ENCODE data around the gene RAB40AL. TPM values are rescaled to one million over a fixed set of nuclear protein-coding genes. Genes with fewer than 3 reads are reported as not detected.
A peak's percentile ranks its signal among the peaks of the same experiment; 100 is the strongest.
"Not testable (repeated sequence)": the region's sequence is repeated elsewhere in the genome, so short reads cannot be mapped to it uniquely, and the experiment has no call there.

The RAB40AL gene
- total RNA-seq (1 to 10 TPM in 1 of 2 donors, under 1 TPM in 1; 0.59 to 1.3 TPM), polyA plus RNA-seq (ENCODE audit: insufficient read length in 2 of 2) (not detected)
- long read RNA-seq, donor 1, result 0 reads
- long read RNA-seq, donor 2, result 0 reads
- long read RNA-seq, donor 3, result 0 reads
- long read RNA-seq, donor 4, result 0 reads

GRCh38 chrX:102936972-102937371 lies at the start of gene RAB40AL:
Gene RAB40AL, plus strand, starts transcription at chrX:102937272. Its CDS starts 47 bp downstream, at chrX:102937319.
- 70% methylated on average over 13 of the region's 15 CpGs for WGBS (ENCODE audit: insufficient coverage)
- not testable (repeated sequence) for H3K4me1 ChIP-seq (ENCODE audit: control insufficient read depth, insufficient read depth, low read length)

GRCh38 chrX:102887687-102888086 lies 49.4 kb upstream of the RAB40AL start:
- no peak for DNase-seq (ENCODE audit: low read depth in 4 of 6, low spot score in 6 of 6)
- Histone ChIP-seq H3K4me1 (ENCODE audit: control insufficient read depth, insufficient read depth, low read length) (no peaks in the 10 kb centered on the region), H3K9me3 (ENCODE audit: control insufficient read depth, insufficient read depth, low read length) (no peaks in the 10 kb centered on the region), H3K27me3 (ENCODE audit: control insufficient read depth, insufficient read depth, low read length) (no peaks in the 10 kb centered on the region), H3K4me3 (ENCODE audit: low read depth, low read length) (no peak overlapping the region), H3K27ac (ENCODE audit: low read depth, low read length) (no peak overlapping the region), H3K36me3 (ENCODE audit: control insufficient read depth, insufficient read depth, low read length) (no peaks in the 10 kb centered on the region)
- 51% methylated on average over 2 of the region's 3 CpGs for WGBS (ENCODE audit: insufficient coverage)

More at GRCh38 chrX:102936972-102937371, at the start of gene RAB40AL:
- H3K27me3 ChIP-seq (ENCODE audit: control insufficient read depth, insufficient read depth, low read length); DNase-seq (ENCODE audit: low read depth in 4 of 6, low spot score in 6 of 6); H3K9me3 ChIP-seq (ENCODE audit: control insufficient read depth, insufficient read depth, low read length); H3K4me3 ChIP-seq (ENCODE audit: low read depth, low read length); H3K27ac ChIP-seq (ENCODE audit: low read depth, low read length); H3K36me3 ChIP-seq (ENCODE audit: control insufficient read depth, insufficient read depth, low read length): not testable (repeated sequence)

- H3K4me3 ChIP-seq (ENCODE audit: low read depth, low read length), result no peak overlapping the region
- no peak for DNase-seq (ENCODE audit: low read depth in 4 of 6, low spot score in 6 of 6)
- no peaks in the 10 kb centered on the region for H3K4me1 ChIP-seq (ENCODE audit: control insufficient read depth, insufficient read depth, low read length)
- no peaks in the 10 kb centered on the region for H3K27me3 ChIP-seq (ENCODE audit: control insufficient read depth, insufficient read depth, low read length)
- H3K9me3 ChIP-seq (ENCODE audit: control insufficient read depth, insufficient read depth, low read length), result no peaks in the 10 kb centered on the region
- H3K36me3 ChIP-seq (ENCODE audit: control insufficient read depth, insufficient read depth, low read length), result no peaks in the 10 kb centered on the region
- WGBS (ENCODE audit: insufficient coverage), result no CpG with 5 or more reads among the region's 1 CpG
- H3K27ac ChIP-seq (ENCODE audit: low read depth, low read length), result no peak overlapping the region
Measured at GRCh38 chrX:102892103-102892502, 45.0 kb upstream of the RAB40AL start.

GRCh38 chrX:102899940-102900916 lies 36.8 kb upstream of the RAB40AL start:
- no peaks in the 10 kb centered on the region for H3K27me3 ChIP-seq (ENCODE audit: control insufficient read depth, insufficient read depth, low read length)
- peaks cover 3% of the 10 kb centered on the region for H3K36me3 ChIP-seq (ENCODE audit: control insufficient read depth, insufficient read depth, low read length)
- 30% methylated on average over 6 of the region's 15 CpGs for WGBS (ENCODE audit: insufficient coverage)
- H3K9me3 ChIP-seq (ENCODE audit: control insufficient read depth, insufficient read depth, low read length), result no peaks in the 10 kb centered on the region
- no peak overlapping the region for H3K27ac ChIP-seq (ENCODE audit: low read depth, low read length)
- DNase-seq (ENCODE audit: low read depth in 4 of 6, low spot score in 6 of 6), result peak; percentile 12 to 88 (median 44)
- H3K4me1 ChIP-seq (ENCODE audit: control insufficient read depth, insufficient read depth, low read length), result no peaks in the 10 kb centered on the region
- no peak overlapping the region for H3K4me3 ChIP-seq (ENCODE audit: low read depth, low read length)

GRCh38 chrX:102902355-102902754 lies 34.7 kb upstream of the RAB40AL start:
- H3K4me3 ChIP-seq (ENCODE audit: low read depth, low read length), result no peak overlapping the region
- H3K27me3 ChIP-seq (ENCODE audit: control insufficient read depth, insufficient read depth, low read length), result no peaks in the 10 kb centered on the region
- no peak for DNase-seq (ENCODE audit: low read depth in 4 of 6, low spot score in 6 of 6)

GRCh38 chrX:102930990-102931756 lies 5.9 kb upstream of the RAB40AL start:
- Histone ChIP-seq H3K4me1 (ENCODE audit: control insufficient read depth, insufficient read depth, low read length) (no peaks in the 10 kb centered on the region), H3K9me3 (ENCODE audit: control insufficient read depth, insufficient read depth, low read length) (no peaks in the 10 kb centered on the region), H3K36me3 (ENCODE audit: control insufficient read depth, insufficient read depth, low read length) (no peaks in the 10 kb centered on the region), H3K27me3 (ENCODE audit: control insufficient read depth, insufficient read depth, low read length) (peaks cover 6% of the 10 kb centered on the region), H3K4me3 (ENCODE audit: low read depth, low read length) (no peak overlapping the region), H3K27ac (ENCODE audit: low read depth, low read length) (no peak overlapping the region)
- WGBS (ENCODE audit: insufficient coverage), result no CpG with 5 or more reads among the region's 2 CpGs
- DNase-seq (ENCODE audit: low read depth in 4 of 6, low spot score in 6 of 6), result no peak

More at GRCh38 chrX:102902355-102902754, 34.7 kb upstream of the RAB40AL start:
- Histone ChIP-seq H3K9me3 (ENCODE audit: control insufficient read depth, insufficient read depth, low read length) (no peaks in the 10 kb centered on the region), H3K27ac (ENCODE audit: low read depth, low read length) (no peak overlapping the region), H3K36me3 (ENCODE audit: control insufficient read depth, insufficient read depth, low read length) (peaks cover 3% of the 10 kb centered on the region), H3K4me1 (ENCODE audit: control insufficient read depth, insufficient read depth, low read length) (no peaks in the 10 kb centered on the region)

- Histone ChIP-seq H3K4me3 (ENCODE audit: low read depth, low read length) (no peak overlapping the region), H3K9me3 (ENCODE audit: control insufficient read depth, insufficient read depth, low read length) (no peaks in the 10 kb centered on the region), H3K27ac (ENCODE audit: low read depth, low read length) (no peak overlapping the region), H3K4me1 (ENCODE audit: control insufficient read depth, insufficient read depth, low read length) (no peaks in the 10 kb centered on the region), H3K36me3 (ENCODE audit: control insufficient read depth, insufficient read depth, low read length) (no peaks in the 10 kb centered on the region), H3K27me3 (ENCODE audit: control insufficient read depth, insufficient read depth, low read length) (no peaks in the 10 kb centered on the region)
- no CpG with 5 or more reads among the region's 3 CpGs for WGBS (ENCODE audit: insufficient coverage)
- DNase-seq (ENCODE audit: low read depth in 4 of 6, low spot score in 6 of 6), result peak in 3 of 6 donors; percentile 2 to 29 (median 28)
Measured at GRCh38 chrX:102934624-102935023, 2.4 kb upstream of the RAB40AL start.

- Histone ChIP-seq H3K36me3 (ENCODE audit: control insufficient read depth, insufficient read depth, low read length) (no peaks in the 10 kb centered on the region), H3K4me1 (ENCODE audit: control insufficient read depth, insufficient read depth, low read length) (no peaks in the 10 kb centered on the region), H3K4me3 (ENCODE audit: low read depth, low read length) (peak overlapping the region; percentile 16), H3K27ac (ENCODE audit: low read depth, low read length) (no peak overlapping the region), H3K9me3 (ENCODE audit: control insufficient read depth, insufficient read depth, low read length) (no peaks in the 10 kb centered on the region), H3K27me3 (ENCODE audit: control insufficient read depth, insufficient read depth, low read length) (peaks cover 3% of the 10 kb centered on the region)
- DNase-seq (ENCODE audit: low read depth in 4 of 6, low spot score in 6 of 6), result peak; percentile 1 to 80 (median 26)
- WGBS (ENCODE audit: insufficient coverage), result 22% methylated on average over 4 of the region's 14 CpGs
Measured at GRCh38 chrX:102950908-102951866, 14.1 kb downstream of the RAB40AL start.

- 80% methylated on average over 1 of the region's 2 CpGs for WGBS (ENCODE audit: insufficient coverage)
- no peak for DNase-seq (ENCODE audit: low read depth in 4 of 6, low spot score in 6 of 6)
- H3K4me1 ChIP-seq (ENCODE audit: control insufficient read depth, insufficient read depth, low read length), result no peaks in the 10 kb centered on the region
- H3K27ac ChIP-seq (ENCODE audit: low read depth, low read length), result no peak overlapping the region
- no peak overlapping the region for H3K4me3 ChIP-seq (ENCODE audit: low read depth, low read length)
- no peaks in the 10 kb centered on the region for H3K27me3 ChIP-seq (ENCODE audit: control insufficient read depth, insufficient read depth, low read length)
- no peaks in the 10 kb centered on the region for H3K36me3 ChIP-seq (ENCODE audit: control insufficient read depth, insufficient read depth, low read length)
- peaks cover 1% of the 10 kb centered on the region for H3K9me3 ChIP-seq (ENCODE audit: control insufficient read depth, insufficient read depth, low read length)
Measured at GRCh38 chrX:102957751-102958150, 20.7 kb downstream of the RAB40AL start.

Data from spinal cord (tissue), 10 donors.